Stimulated activated naive CD4-positive, alpha-beta T cell (primary cell): ENCODE measurements around the gene KNDC1.
"Not testable (repeated sequence)": the region's sequence is repeated elsewhere in the genome, so short reads cannot be mapped to it uniquely, and the experiment has no call there.

Source experiments
- DNase-seq, 6 experiments: peaks; one replicate each; lab custom pipeline; 2025; lab: John Stamatoyannopoulos, UW

The KNDC1 gene

GRCh38 chr10:133259602-133259989, 99.6 kb downstream of the KNDC1 start:
- DNase-seq = no peak

- DNase-seq = peak; percentile 30 to 65 (median 61)
Observed at GRCh38 chr10:133260895-133261725, 101.1 kb downstream of the KNDC1 start.

- DNase-seq = peak; percentile 71 to 84 (median 83)
Observed at GRCh38 chr10:133261726-133262325, 101.8 kb downstream of the KNDC1 start.

- DNase-seq = no peak
Observed at GRCh38 chr10:133262696-133263095, 102.7 kb downstream of the KNDC1 start.

- no peak for DNase-seq
Observed at GRCh38 chr10:133263674-133264073, 103.7 kb downstream of the KNDC1 start.

- DNase-seq = peak; percentile 15 to 59 (median 32)
Observed at GRCh38 chr10:133264461-133264860, 104.4 kb downstream of the KNDC1 start.

- DNase-seq = not testable (repeated sequence)
Observed at GRCh38 chr10:133265052-133265451, 105.0 kb downstream of the KNDC1 start.

- DNase-seq = no peak
Observed at GRCh38 chr10:133266056-133266795, 106.2 kb downstream of the KNDC1 start.

GRCh38 chr10:133267293-133267692, 107.3 kb downstream of the KNDC1 start:
- DNase-seq = no peak

GRCh38 chr10:133267829-133268228, 107.8 kb downstream of the KNDC1 start:
- no peak for DNase-seq

- DNase-seq = no peak
Observed at GRCh38 chr10:133268532-133268931, 108.5 kb downstream of the KNDC1 start.

GRCh38 chr10:133269367-133269766, 109.3 kb downstream of the KNDC1 start:
- DNase-seq = no peak

GRCh38 chr10:133270204-133270603, 110.2 kb downstream of the KNDC1 start:
- DNase-seq = no peak

- DNase-seq = no peak
Observed at GRCh38 chr10:133270773-133271297, 110.8 kb downstream of the KNDC1 start.

GRCh38 chr10:133271521-133272300, 111.7 kb downstream of the KNDC1 start:
- DNase-seq = no peak

GRCh38 chr10:133272301-133272963, 112.4 kb downstream of the KNDC1 start:
- no peak for DNase-seq

GRCh38 chr10:133272964-133273420, 113.0 kb downstream of the KNDC1 start:
- DNase-seq = no peak

- no peak for DNase-seq
Observed at GRCh38 chr10:133273534-133274143, 113.6 kb downstream of the KNDC1 start.

- DNase-seq = peak; percentile 75 to 84 (median 80)
Observed at GRCh38 chr10:133274751-133275683, 115.0 kb downstream of the KNDC1 start.
